ENCODE results near the gene PEX19.
"Not testable (repeated sequence)": the region's sequence is repeated elsewhere in the genome, so short reads cannot be mapped to it uniquely, and the experiment has no call there.

PEX19 gene, protein sequence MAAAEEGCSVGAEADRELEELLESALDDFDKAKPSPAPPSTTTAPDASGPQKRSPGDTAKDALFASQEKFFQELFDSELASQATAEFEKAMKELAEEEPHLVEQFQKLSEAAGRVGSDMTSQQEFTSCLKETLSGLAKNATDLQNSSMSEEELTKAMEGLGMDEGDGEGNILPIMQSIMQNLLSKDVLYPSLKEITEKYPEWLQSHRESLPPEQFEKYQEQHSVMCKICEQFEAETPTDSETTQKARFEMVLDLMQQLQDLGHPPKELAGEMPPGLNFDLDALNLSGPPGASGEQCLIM

DNA sequence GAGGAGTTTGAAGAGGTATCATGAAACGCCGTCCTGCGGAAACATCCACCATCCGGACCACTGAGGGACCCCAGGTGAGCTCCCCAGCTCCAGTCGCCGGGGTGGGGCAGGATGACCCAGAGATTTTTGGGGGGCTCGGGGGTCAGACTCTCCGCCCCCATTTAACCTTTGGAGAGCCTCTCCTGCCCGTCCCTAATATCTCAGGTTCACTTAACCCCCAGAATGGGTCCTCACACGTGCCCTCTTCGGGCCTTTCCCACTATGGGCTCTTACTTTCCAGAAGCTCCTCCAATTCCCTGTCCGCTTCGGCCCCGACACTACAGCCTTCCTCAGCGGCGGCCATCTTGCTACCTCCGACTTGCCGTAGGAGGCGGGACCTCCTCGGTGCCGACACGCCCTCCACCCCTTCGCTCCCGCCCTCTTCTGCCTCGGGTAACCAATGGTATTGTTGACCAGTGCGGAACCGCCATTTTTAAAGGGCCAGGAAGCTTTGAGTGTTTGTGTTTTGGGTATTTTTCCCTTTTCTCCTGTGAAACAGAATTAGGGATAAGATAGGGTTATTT, at the start of gene PEX19:
TSS of gene PEX19 (minus strand) at position 352 of the 563 bp plus-strand sequence. CDS start at position 343, 9 bp downstream.
- DNase-seq = peak; percentile 89

GRCh38 chr1:160332516-160332915, 47.6 kb upstream of the PEX19 start:
- DNase-seq = no peak

DNA sequence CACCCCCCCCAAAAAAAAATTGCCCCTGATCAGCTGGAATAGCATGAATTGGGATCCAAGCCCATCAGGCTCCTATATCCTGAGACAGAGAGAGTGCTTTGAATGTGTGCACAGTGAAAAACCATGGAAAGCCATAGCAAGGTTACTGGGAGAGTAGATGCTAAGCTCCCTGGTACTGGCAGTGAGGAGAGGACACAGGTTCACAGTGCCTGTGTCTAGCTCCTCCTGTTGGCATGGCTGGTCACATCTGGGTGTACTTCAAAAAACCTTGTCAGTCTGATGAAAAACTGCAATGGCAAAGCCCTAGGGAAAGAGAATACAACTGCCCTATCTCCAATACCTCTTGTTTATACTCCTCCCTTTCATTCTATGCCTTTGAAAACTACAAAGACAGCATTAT, 45.2 kb upstream of the PEX19 start:
- DNase-seq = peak; percentile 55

- peak; percentile 83 for DNase-seq
Measured at GRCh38 chr1:160328184-160328583, 43.3 kb upstream of the PEX19 start.

GRCh38 chr1:160326418-160326817, 41.5 kb upstream of the PEX19 start:
- no peak for DNase-seq

DNA sequence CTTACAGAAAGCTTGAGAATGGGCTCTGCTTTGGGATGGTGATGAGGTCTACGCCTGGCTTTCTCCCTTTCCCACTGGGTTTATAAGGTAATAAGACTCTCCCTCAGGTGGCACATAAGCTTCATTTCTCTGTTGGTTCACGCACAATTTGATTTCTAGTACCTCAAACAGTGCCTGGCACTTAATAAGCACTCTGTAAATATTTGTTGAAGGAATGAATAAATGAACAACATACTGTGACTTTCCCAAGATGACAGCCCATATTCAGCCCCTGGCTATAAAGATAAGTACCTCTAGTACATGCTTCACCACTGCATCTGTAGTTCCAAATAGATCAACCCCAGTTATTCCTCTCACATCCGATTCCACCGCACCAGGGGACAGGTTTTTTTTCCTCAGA, 40.3 kb upstream of the PEX19 start:
- peak; percentile 98 for DNase-seq

DNA sequence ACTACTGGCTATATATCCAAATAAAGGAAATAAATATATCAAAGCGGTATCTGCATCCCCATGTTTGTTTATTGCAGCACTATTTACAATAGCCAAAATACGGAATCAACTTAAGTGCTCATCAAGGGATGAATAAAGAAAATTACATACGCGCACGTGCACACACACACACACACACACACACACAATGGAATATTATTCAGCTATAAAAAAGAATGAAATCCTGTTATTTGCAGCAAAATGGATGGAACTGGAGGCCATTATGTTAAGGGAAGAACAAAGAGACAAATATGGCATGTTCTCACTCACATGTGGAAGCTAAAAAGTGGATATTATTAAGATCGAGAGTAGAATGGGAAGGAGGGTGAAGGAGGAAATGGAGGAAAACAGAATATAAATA, 37.9 kb upstream of the PEX19 start:
- no peak for DNase-seq

DNA sequence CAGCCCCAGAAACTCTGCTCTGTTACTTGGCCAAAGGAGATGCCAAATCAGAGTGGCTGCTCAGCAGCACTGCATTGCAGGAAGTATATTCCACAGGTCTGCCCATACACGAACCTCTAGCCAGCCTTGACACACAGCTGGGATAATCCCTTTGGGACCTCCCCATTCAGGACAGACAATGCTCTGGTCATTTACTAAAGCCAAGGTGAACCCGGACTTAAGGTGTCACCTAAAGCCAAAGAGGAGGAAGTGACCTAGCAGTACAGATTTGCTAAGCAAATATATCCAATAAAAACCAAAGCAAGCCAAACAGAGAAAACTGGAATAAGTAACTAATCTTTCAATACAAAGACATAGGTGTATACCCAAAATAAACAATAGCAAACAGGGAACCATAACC, 30.4 kb upstream of the PEX19 start:
- no peak for DNase-seq

- no peak for DNase-seq
Measured at GRCh38 chr1:160309571-160309970, 24.6 kb upstream of the PEX19 start.

DNA sequence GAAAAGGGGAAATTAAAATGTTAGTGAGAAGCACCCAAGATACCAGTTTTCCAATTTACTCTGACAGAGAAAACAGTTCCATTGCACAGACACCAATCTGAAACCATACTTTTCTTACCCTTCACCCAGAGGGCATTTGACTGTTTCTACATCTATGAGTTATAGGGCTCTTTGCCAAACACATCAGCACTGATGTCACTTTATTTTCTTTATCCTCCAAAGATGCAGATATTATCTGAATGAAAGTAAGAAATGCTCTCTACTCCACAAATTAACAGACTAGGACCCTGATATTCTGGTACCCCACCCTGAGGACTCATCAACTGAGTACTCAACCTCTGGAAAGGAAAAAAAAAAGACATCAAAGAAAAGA, 24.2 kb upstream of the PEX19 start:
- DNase-seq = no peak

DNA sequence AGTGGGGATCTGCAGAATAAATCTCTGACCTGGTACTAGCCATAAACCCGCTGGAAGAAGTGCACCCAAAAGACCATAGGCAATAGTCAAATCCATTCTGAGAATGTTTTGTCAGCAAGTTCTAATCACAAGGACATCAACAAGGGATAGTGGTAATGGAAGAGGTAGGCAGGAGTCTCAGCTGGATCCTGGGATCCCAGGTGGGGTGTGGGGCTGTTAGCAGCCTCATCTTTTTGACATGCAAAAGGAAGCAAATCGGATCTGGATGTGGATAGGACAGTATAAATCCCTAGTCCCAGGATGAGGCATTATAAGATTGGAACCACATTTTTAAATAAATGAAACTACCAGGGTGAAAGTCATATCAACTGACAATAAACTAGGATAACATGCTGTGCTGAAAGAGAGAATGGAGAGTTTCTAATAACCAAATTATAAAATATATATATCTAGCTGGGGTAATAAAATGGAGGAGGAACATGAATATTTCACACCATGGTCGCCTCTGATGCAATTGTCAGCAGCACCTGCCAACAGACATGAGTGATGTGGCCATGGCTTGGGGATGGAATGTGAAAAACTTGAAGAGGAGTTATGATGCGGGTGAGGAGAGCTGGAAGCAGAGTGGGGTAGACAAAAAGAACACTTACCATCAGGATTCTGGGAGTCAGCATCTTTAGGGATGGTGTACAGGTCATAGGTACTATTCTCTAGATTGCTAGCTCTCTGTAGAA, 23.7 kb upstream of the PEX19 start:
- DNase-seq = no peak

DNA sequence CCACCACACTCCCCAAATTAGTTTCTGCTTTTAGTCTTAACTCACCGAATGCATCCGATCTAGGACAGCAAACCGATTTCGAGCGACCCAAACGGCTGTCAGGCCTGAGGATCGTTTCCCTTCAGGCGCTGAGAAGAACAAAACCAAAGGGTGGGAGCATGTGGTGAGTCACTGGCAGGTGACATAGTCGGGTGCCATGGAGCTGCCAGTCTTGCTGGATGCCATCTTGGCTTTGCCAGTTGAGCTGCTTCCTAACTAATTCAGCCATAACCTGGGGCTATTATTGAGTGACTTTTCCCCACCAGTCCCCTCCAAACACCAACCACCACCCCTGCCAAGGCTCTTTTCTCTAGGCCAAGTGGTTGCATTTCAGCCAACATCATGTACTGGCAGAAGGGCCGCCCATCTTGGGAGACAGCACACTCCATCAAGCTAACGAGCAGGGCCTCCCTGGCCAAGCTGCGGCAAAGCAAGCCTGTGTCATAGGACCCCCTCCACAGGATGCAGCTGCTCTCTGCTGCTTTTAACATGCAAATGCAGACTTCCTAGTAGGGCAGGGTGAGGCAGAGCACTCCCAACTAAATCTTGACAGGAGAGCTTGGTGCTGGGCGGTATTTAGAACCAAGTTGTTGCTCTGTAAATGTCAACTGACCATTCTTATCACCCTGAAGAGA, 22.3 kb upstream of the PEX19 start:
- no peak for DNase-seq

- no peak for DNase-seq
Measured at GRCh38 chr1:160300173-160300572, 15.2 kb upstream of the PEX19 start.

DNA sequence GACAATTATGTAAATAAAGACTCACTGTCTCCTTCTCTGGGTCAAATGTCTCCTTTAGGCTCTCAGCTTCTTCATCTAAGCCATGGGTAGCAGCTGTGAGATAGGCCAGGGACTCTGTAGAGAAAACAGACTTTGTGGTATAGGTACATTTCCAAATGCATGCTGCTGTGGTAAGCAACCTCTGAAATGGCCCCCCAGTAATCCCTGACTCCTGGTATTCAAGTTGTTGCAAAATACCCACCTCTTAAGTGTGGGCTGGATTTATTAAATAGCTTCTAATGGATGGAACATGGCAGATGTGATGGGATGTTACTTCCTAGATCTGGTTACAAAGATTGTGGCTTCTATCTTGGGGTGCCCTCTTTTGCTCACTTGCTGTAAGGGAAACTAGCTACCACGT, 11.1 kb upstream of the PEX19 start:
- no peak for DNase-seq

DNA sequence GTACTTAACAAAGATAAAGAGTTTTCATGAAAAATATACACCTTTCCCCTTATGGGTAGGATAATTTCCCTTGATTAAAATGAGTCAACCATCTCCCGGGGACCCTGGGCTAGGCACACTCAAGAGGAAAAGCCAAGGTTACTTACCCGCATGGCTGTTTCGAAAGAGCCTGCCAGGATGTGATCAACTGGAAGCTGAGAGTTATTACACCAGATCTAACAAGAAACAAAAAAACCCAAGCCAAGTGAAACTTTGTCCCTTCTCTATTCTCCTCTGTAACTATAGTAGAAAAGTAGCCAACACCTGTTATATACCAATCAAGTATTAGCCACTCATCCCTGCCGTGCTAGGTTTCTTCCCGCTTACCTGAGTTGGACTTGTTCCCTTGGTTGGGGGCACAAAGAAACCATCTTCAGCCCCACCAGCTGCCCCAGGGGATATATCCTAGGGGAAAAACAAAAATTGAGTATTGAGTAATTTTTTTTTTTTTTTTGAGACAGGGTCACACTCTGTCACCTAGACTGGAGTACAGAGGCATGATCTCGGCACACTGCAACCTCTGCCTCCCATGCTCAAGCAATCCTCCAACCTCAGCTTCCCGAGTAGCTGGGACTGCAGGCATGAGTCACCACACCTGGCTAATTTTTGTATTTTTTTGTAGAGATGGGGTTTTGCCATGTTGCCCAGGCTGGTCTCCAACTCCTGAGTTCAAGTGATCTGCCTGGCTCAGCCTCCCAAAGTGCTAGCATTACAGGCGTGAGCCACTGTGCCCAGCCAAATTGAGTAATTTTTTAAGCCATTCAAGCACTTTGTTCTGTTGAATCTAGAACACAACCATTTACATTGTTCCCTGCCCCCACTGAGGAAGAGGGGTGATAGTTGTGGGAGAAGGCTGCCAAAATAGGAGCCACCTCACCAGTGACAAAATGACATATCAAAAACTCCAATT, 8.4 kb upstream of the PEX19 start:
- DNase-seq = no peak

DNA sequence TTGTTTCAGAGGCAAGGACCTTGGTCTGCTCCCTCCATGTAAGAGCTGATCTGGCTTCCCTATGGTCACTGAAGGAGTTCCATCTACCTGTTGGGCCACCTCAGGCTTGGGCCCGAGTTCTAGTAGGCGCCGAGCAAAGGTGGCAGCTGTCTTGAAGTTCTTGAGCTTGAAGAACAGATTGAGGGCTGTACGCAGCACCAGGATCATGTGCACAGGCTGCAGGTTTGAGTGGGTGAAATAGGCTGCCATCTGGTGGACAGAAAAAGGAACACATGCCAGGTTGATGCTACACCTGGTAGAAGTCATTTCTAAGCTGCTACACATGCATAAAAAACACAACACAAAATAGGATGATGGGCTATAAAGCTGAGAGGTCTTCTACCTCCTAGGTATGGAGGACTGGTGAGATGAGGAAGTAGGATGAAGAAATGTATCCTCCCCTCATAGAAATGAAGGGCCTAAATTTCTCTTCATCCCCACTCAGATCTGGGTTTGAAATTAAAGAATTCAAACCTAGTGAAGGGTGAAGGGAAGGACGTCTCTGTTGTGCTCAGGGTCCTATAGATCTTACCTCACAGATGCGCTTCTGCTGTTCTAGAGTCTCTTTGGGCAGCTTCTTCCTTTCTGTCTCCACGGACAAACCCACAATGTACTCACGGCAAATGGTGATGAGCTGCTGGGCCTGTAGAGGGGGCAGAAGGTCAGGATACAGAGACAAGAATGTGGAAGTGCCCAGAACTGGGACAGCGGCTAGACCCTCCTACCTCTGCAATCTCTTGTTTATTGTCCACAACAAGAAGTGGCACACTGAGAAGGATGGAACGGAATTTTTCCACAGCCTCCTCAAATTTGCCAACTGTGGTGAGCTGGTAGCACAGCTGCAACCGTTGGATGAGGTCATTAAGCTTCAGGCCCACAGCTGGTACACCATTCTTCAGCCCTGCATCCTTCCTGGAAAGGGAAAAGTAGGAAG, 6.6 kb upstream of the PEX19 start:
- peak; percentile 51 for DNase-seq

- DNase-seq = not testable (repeated sequence)
Measured at GRCh38 chr1:160287769-160288168, 2.8 kb upstream of the PEX19 start.

DNA sequence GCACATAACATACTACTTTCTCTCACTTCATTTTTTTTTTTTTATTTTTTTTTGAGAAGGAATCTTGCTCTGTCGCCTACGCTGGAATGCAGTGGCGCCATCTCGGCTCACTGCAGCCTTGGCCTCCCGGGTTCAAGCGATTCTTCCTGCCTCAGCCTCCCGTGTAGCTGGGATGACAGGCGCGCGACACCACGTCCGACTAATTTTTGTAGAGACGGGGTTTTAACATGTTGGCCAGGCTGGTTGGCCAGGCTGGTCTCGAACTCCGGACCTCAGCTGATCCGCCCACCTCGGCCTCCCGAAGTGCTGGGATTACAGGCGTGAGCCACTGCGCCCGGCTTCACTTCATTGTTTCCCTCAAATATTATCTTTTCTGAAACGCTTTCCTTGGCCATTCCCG, 573 bp upstream of the PEX19 start:
- DNase-seq = no peak

GRCh38 chr1:160284220-160284781, 632 bp downstream of the PEX19 start:
- DNase-seq = no peak

- no peak for DNase-seq
Measured at GRCh38 chr1:160282807-160283206, 2.1 kb downstream of the PEX19 start.

DNA sequence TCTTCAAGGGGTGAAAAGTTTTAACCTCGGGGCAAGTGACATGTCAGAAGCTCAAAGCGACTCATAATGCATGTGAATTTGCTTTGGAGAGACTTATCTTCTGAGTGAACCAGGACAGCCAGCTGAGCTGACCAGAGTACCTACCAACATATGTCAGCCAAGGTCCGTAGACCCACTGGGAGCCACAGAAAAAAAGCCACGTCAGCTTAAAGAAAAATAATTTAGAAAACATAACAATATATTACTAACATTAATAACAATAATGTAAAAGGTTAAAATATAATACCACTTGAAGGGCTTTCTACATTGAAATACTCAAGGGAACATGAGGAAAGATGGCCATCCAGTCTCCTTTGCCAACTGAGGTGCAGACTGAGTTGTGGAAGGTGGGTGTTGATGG, 6.9 kb downstream of the PEX19 start:
- no peak for DNase-seq
